NCI-H748 (cell line): ENCODE measurements around the gene FARS2.

Source experiments
- DNase-seq: peaks from one replicate; lab custom pipeline; 2025; ENCODE audit not compliant: unreplicated experiment; lab: John Stamatoyannopoulos, UW

FARS2 gene

DNA sequence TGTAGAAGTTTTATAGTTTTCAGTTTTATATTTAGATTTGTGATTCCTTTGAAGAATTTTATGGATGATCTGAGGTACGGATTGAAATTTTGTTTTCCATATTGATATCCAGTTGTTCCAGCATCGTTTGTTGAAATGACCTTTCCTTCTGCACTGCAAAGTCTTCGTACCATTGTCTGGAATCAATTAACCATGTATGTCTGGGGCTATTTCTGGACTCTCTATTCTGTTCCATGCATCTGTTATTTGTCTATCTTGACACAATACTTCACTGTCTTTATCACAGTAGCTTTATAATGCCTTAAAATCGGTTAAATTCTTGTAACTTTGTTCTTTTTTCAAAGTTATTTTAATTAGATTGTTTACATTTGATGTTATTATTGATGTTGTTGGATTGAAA is 154.9 kb downstream of the FARS2 start:
- no peak for DNase-seq

DNA sequence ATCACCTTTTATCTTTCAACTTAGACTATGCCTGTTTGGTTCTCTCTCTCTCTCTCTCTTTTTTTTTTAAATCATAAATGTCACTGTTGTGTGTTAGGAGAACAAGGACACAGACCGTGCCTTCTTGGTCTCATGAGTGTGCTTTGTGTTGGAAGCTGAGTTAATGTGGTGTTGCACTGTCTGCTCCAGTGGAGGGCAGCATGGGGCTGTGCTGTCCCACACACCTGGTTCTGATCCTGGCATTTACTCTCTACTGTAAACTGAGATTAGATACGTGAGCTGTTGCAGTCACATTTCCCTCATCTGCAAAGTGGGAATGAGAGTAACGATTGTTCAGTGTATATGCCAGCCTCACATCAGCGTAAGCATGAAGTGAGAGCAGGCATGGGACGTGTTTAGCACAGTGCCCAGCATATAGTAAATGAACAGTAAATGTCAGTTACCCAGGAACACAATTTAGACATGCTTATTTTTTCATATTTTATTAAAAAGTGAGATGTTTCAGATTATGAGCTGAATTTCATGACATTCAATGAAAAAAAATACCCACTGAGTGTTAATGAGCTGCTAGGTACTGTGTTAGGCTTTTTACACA is 161.1 kb downstream of the FARS2 start:
- peak; percentile 70 for DNase-seq

DNA sequence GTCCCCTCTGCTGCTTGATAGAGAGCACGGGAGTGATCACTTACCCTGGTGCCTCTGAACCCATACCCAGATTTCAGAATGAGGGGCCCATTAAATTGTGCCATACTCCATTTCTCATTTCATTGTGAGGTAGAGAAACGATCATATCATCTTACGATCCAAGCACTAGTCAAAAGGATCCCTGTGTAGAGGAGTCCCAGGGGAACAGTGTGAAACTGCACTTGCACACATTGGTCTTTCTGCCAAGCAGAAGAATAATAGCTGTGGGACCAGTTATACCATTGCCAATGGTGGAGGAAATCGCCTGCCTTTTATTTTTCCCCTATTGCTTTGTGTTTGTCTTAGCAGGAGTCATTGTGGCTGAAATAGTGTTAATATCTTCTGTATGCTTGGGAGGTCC is 161.9 kb downstream of the FARS2 start:
- DNase-seq: no peak

DNA sequence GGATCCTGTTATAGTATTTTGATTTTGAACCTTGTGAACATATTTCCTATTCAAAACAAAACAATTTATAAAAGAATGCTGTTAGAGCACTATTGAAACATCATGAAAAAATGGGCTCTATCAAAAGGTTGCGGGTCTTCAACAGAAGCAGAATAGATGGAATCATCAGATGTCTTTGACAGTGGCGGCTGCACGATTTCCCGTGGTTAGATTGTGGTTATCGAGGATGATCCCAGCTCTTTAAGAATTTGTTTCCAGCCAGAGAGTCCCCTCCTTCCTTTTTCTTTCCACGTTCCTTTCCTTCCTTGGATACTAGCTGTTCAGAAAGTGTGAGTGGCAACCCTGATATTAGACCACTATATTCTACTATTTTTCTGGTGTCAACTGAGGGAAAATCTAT is 163.4 kb downstream of the FARS2 start:
- DNase-seq: no peak

DNA sequence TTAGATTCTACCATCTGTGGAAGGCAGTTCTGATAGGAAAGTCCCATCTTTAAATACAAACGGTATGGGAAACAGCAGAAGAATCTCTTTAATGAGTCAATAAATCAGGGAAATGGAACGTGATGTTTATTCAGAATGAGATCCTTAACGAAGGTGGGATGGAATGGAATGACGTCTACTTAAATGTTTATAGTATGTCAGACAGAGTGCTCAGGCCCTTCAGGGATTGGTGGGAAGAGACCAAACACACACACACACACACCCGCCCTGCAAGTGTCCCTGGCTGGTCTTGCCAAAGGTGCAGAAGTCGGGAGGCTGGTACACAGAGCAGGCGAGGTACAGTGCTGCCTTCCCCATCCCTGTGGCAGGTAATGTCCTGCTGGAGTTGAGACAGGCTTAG is 164.0 kb downstream of the FARS2 start:
- peak; percentile 38 for DNase-seq

DNA sequence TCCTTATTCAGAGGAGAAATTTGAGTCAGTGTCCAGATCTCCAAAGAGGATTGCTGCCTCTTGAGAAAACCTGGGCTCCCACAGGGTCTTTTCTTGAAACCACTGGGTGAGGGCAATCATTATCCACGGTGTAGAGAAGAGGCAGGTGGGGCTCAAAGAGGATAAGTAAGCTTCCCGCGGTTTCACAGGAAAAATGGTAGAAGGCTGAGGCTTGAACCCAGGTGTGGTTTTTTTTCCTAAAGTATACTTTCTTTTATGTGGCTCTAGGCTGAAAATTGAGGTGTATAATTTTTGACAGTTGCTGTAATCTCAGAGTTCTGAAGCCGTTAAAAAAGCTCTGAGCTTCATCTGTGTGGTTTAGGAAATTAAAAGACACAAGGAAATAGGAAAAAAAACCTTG is 164.5 kb downstream of the FARS2 start:
- DNase-seq: no peak

DNA sequence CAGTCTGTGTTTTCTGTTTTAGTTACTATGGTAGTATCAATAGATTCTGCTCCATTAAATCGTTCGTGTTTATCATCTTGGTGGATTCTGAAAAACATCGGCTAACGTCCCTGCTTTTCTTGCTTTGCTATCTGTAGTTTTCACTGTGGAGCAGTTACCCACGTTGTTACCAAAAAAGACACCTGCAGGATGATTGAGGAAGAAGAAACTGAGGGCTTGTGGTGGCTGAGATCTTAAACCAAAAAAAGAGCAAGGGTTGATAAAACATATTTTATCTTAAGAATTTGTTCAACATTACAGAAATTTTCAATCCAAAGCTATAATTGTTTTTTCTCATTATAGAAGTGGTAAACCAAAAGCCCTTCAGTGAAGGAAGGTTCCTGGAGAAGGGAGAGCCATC is 166.3 kb downstream of the FARS2 start:
- DNase-seq: no peak

DNA sequence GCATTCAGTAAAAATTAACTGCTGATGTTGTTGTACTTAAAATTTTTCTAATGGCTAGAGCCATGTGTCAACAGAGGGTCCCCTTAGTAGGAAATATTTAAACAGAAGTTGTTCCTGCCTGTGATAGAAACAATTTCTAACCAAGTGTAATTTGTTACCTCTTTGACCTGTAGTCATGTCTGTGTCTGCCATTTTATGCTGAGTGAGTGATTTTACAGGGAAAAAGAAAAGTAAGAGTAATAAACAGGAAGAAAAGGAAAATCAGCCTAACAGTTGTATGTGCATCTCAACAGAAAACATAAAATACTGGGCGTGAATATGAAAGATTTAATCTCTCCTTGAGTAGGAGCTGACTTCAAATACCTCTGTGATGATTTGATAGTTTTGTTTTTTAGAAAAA is 172.0 kb downstream of the FARS2 start:
- DNase-seq: no peak

DNA sequence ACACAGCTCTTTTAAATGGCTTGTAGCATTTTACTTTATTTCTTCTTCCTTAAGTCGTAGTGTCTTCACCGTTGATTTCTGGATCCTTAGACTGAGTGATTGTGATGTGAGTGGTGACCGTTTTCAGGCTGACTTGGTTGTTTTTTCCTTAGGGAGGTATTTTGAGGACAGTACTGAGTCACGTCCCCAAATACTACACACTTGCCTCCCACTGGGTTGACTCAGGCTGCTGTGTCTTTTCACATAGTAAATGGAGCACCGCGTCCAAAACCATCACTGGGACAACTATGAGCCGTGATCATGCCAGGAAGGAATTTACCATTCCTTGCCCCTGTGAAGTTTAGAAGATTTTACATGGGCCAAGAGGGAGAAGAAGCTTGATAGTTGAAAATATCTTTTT is 174.1 kb downstream of the FARS2 start:
- no peak for DNase-seq

DNA sequence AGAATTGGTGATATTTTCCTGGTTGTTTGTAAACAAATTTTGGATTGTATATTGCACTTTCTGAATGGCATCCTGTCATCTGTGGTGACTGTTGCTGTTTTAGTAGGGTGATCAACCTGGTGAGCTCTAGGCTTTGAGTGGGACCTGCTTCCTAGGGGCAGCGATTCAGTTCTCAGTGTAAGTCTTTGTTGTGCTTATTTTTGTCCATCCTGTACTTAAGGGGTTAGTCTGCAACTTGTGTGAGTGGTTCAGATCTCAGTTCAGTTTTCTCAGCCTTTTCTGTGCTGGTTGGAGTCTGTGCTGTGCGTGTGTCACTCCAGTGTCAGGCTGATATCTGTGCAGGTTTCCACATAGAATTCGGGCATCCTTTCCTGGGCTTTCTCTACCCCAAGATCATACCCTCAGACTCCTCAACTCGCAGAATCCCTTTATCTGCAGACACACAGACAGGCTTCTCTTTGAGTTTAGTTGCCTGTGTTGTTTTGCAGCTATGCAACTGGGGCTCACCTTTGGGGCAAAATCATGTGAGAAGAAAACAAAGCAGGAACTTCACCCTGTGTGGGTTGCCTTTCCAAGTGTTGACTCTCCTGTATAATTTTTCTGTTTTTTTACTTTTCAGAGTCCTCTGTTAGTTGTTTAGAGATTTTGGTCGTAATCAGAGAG is 177.7 kb downstream of the FARS2 start:
- no peak for DNase-seq

DNA sequence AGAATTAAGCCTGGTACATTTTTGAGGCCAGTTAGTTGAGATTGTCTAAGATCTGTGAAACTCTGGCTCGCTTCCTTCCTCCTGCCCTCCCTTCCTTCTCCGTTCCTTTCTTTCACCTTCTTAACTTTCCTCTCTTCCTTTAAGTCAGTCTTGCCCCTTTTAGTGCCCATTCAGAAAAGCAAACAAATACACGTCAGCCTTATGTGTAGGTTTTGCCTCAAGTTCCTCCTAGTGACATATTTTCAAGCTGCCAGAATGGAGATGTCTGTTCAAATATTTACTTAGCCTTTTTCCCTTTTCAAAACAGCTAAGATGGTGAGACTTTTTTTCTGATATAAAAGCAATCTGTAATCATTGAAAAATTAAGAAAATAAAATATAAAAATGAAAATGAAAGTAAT is 178.4 kb downstream of the FARS2 start:
- peak; percentile 53 for DNase-seq

DNA sequence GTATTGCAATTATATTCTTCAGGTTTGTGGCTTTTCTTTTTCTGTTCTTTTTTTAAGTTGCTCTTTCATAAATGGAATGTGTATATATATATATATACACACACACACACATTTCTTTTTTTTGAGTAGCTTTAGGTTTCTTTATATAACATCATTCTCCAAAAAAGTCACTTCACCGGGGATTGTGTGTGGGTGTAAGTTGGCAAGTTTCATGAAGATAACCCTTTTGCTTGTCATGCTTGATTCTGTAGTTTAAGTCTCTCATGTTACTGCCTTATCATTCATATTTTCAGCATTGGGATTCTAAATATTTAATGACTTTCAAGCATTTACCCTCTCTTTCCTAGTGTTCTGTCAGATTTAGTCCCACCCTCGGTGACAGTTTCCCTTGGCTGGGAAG is 181.0 kb downstream of the FARS2 start:
- DNase-seq: no peak

DNA sequence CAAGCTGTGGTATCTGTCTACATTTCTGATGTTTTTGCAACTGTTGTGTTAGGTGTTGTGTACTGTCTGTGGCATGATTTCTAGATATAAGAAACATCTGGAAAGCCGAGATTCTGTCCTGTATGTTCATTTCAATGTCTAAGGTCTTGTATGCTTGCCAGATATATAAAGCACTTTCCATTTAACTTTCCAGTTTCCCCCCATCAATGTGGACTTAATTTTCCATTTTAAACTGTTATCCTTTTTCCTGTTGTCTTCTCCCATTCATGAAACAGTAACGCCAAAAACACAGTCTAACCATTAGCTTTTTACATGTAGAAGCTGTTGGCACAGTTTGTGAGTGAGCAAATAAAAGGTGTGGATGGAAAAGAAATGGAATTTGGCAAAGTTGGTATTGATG is 181.6 kb downstream of the FARS2 start:
- DNase-seq: no peak

DNA sequence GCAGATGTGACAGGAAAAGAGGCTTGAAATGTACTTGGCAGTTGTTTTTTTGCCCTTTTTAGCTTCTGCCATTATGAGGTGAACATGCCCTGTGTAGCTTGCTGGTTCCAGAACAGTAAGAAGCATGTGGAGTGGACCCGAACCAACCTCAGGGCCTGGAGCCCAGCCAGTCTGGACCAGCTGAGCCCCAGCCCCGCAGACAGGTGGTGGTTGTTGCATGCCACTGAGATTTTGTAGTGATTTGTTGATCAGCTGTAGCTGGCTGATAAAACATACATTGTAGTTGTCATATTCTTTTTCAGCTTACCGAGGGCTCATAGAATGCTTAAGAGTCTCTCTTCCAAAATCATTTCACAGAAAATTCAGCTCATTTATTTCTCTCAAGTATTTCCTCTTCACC is 182.2 kb downstream of the FARS2 start:
- no peak for DNase-seq

DNA sequence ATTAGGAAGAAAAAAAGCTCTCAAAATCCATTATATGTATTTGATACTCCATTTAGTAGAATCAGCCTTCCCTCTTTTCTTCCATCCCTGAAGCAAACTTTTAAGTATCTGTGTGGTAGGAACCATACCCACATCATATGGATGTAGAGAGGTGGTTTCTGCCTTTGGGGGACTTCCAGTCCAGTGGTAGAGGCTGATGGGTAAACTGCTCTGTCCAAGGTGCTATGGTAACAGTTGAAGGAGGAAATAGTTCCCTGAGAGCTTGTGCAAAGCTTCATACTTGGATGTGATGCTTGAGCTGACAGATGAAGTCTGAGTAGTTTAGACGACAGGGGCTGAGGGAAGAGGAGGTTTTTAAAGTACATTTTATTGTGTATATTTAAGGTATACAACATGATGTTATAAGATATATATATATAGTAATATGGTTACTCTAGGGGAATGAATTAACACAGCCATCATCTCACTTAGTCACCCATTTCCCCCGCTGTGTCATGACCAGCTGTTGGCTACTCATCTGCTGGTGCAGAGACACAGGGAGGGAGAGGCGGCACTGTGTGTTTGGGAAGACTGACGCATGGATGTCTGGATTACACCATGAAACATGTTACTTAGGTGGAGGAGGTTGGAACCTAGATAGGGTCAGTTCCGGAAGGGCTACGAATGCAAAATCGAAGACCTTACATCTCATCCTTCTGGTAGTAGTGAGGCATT is 185.2 kb downstream of the FARS2 start:
- no peak for DNase-seq

DNA sequence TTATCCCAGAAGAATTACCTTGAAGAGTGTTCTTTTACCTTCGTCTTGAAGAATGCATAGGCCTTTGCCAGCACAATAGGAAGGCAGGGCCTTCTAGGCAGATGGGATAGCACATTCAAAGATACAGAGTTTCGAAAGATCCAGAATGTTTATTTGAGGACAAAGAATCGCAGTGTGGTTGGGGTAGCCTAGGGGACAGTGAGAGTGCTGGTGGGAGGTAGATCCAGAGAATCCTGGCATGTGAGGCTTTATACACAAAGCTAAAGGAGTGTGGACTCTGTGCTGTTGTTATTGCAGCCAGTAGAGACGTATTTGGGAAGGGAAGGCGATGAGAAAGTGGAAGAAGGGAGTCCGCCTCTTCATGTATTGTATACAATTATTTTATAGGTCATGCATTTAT is 186.6 kb downstream of the FARS2 start:
- no peak for DNase-seq

DNA sequence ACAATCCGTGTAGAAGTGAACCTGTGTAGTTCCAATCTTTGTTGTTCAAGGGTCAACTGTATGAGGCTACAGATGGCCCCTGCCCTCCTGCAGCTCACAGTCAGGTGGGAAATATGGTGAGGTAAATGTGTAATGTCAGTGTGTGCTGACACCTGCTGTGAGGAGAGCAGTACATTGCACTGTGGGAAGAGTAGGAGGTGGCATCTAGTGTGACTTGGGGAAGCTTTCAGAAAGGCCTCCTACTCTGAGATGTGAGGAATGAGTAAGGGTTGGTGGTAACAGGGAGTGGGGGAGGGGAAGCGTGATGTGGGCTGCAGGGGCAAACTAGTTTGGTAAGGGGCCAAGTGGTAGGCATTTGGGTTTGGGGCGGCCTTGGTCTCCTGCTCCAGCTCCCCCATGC is 188.8 kb downstream of the FARS2 start:
- no peak for DNase-seq

DNA sequence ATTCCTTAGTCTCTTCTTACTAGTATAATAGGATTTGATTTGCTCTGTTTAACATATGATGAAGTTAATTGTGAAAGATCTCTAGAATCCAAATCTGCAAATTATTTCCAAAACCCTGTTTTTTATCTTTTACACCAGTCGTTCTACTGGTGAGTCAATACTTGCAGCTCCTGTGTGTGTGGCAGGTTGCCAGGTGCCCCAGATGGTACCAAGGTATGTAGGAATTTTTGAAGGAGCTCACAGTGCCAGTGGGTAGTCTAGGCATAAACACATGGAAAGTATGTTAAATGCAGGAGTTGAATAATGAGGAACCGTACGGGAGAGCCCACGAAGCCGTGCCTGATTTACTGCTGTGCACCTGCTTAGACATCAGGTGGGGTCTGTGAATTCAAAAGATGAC is 192.2 kb downstream of the FARS2 start:
- no peak for DNase-seq

DNA sequence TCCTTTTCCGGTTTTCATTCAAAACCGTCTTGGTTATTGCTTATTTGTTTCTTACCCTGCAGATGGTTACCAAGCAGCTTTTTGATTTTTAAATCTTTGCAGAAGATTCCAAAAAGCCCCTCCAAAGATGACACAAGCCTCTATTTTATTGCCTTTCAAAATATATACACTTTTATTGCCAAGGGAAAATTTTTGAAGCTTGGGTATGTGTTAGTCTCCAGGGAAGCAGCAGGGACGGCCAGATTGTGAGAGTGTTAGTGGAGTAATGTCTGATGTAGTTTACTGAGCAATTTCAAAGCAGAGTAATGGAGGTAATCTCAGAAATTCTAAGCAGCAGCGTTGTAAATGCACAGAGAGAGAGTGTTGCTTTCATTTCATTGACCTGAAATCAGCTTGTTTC is 193.8 kb downstream of the FARS2 start:
- DNase-seq: no peak

DNA sequence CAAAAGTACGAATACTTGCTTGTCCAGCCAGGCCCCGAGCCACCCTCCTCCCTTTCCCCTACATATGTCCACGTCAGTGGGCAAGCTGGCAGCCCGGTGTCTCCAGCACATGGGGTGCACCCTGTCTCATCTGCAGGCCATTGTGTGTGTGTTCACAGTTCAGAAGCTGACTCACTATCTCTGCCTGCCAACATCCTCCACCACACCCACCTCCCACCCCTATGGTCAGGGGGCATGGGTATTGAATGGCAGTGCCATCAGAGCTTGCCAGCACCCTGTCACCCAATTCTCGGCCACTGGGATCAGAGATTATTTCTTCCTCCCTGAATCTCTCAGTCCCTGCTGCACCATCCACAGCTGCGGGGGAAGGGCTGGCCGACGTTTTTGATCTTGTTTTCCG is 195.7 kb downstream of the FARS2 start:
- no peak for DNase-seq

DNA sequence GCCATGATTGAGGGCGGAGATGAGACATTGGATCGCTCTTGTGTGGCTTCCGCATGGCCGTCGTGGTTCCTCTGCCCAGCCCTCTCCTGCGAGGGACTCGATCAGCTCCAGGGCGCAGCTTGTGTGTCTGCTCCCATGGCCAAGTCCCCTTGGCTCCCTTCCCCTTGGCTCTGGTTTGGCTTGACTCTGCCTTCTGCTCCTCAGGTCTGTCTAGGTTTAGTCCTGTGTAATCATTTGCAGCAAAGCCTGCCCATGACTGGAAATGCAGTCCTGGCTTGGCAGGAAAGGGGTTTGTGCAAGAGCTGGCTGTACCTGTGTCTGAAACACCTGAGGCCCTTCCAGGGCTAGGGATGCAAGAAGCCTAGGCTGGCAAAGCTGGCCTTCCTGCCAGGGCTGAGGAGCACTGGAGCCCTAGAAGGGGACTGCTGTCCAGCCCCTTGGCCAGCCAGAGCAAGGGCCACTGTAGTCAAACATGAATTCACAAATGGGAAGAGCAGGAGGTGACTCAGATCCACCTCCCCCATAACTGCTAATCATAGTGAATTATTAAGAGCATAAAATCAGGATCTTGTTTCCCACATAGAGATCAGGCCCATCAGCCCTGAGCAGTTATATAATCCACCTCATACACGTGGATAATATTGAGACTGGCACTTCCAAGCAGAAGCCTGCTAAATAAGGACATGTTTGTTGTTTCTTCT is 196.8 kb downstream of the FARS2 start:
- peak; percentile 80 for DNase-seq

DNA sequence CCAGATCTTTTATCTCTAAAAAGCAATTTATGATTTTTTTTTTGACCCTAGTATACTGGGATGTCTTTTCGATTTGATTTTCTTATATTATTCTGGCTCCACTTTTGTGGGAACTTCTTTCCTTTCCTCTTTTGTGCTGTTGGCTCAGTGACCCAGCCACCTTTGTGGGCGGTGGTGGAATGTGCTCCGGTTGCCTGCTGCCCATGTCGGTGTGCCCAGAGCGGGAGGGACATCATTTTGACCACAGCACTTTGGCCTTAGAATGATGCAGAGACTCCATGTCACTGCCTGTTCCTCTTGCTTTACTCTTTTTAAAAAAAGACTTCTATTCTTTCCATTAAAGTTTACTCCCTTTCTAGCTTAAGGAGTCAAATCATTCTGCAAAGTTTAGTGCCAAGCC is 198.0 kb downstream of the FARS2 start:
- DNase-seq: no peak
